HepG2 (cell line): Measurements from ENCODE around the gene U2AF2. TPM values are rescaled to one million over a fixed set of nuclear protein-coding genes. Genes with fewer than 3 reads are reported as not detected.

ENCODE experiments used
- ARID3A ChIP-seq: IDR thresholded peaks from 2 replicates; pipeline ENCODE4 v1.6.1; 2012; ENCODE audit warnings: low read depth, low read length, improper control_type of control experiment
- ATF7 ChIP-seq, 2 experiments: fragments of 450-650 bp in 1 of 2; sonication (generic) in 1 of 2; formaldehyde crosslinking in 1 of 2; IDR thresholded peaks; 2 replicates each; pipeline versions ENCODE4 v1.4.0 to v1.6.1; 2016 to 2020; ENCODE audit warnings: antibody characterized with exemption in 1 of 2, mild to moderate bottlenecking in 1 of 2, missing genetic modification reagents in 1 of 2
- FUBP1 ChIP-seq: sonication (generic); formaldehyde crosslinking; IDR thresholded peaks from 2 replicates; pipeline ENCODE4 v1.5.1; 2020; ENCODE audit warnings: missing genetic modification reagents, mild to moderate bottlenecking, borderline replicate concordance
- HDAC1 ChIP-seq: sonication (generic); formaldehyde crosslinking; IDR thresholded peaks from 2 replicates; pipeline ENCODE4 v1.5.1; 2020; ENCODE audit warnings: mild to moderate bottlenecking, missing genetic modification reagents
- HNF4A ChIP-seq: sonication (generic); formaldehyde crosslinking; IDR thresholded peaks from 2 replicates; pipeline ENCODE4 v1.4.0; 2020; ENCODE audit warnings: missing genetic modification reagents
- POGK ChIP-seq: sonication (generic); formaldehyde crosslinking; conservative IDR thresholded peaks from 2 replicates; pipeline ENCODE4 v1.8.0; 2022; ENCODE audit warnings: mild to moderate bottlenecking, moderate library complexity, missing genetic modification reagents
- POGZ ChIP-seq: sonication (generic); formaldehyde crosslinking; IDR thresholded peaks from 2 replicates; pipeline ENCODE4 v1.4.0; 2020; ENCODE audit warnings: mild to moderate bottlenecking, missing genetic modification reagents
- SOX13 ChIP-seq, 3 experiments: fragments of 450-650 bp in 1 of 3; sonication (generic) in 1 of 3; formaldehyde crosslinking in 1 of 3; IDR thresholded peaks in 2 of 3; conservative IDR thresholded peaks in 1 of 3; 2 replicates each; pipeline versions ENCODE4 v1.5.0 to v1.6.1; 2016 to 2020; ENCODE audit warnings: antibody characterized with exemption in 1 of 3, mild to moderate bottlenecking in 1 of 3, missing compliant biosample characterization in 1 of 3, missing genetic modification reagents in 1 of 3, moderate library complexity in 1 of 3
- TP53 ChIP-seq: sonication (generic); formaldehyde crosslinking; conservative IDR thresholded peaks from 2 replicates; pipeline ENCODE4 v1.4.0; 2020; ENCODE audit warnings: missing genetic modification reagents
- ZBED4 ChIP-seq: sonication (generic); formaldehyde crosslinking; IDR thresholded peaks from 2 replicates; pipeline ENCODE4 v1.4.0; 2020; ENCODE audit warnings: missing genetic modification reagents, borderline replicate concordance
- ZNF317 ChIP-seq: sonication (generic); formaldehyde crosslinking; IDR thresholded peaks from 2 replicates; pipeline ENCODE4 v1.5.0; 2020; ENCODE audit warnings: mild to moderate bottlenecking, missing genetic modification reagents
- ZNF616 ChIP-seq: sonication (generic); formaldehyde crosslinking; IDR thresholded peaks from 2 replicates; pipeline ENCODE4 v1.5.0; 2020; ENCODE audit warnings: low read depth, mild to moderate bottlenecking, missing genetic modification reagents
- ZNF704 ChIP-seq: sonication (generic); formaldehyde crosslinking; IDR thresholded peaks from 2 replicates; pipeline ENCODE4 v1.8.1; 2023; ENCODE audit warnings: mild to moderate bottlenecking, inconsistent platforms, moderate library complexity, missing genetic modification reagents, borderline replicate concordance
- ZNF784 ChIP-seq: sonication (generic); formaldehyde crosslinking; IDR thresholded peaks from 2 replicates; pipeline ENCODE4 v1.5.1; 2020; ENCODE audit warnings: missing genetic modification reagents, mild to moderate bottlenecking, borderline replicate concordance
- polyA plus RNA-seq, 8 experiments: library from polyadenylated mRNA; depleted of rRNA in 3 of 8; stranded (reverse) in 7 of 8; unstranded in 1 of 8; fragments of >200 nt; fragmentation: Illumina TruSeq in 4 of 8; extraction: Trizol in 4 of 8; gene quantifications; 2 replicates each; pipeline versions ENCODE4 v1.2.1 to v1.2.3, GENCODE V29; 2011 to 2016; ENCODE audit warnings: low read depth in 4 of 8, missing spikeins in 1 of 8, mixed read lengths in 1 of 8; ENCODE audit not compliant: insufficient read depth in 1 of 8
- total RNA-seq, 5 experiments: library from RNA; depleted of rRNA; stranded (reverse); fragments of >200 nt; fragmentation: Illumina TruSeq; extraction: Trizol; gene quantifications; 2 replicates each; pipeline ENCODE4 v1.2.3, GENCODE V29; 2016; ENCODE audit warnings: low read depth in 1 of 5

U2AF2 gene
- total and polyA plus RNA-seq, 2 of the 13 experiments (the other 11 are each of a cell fraction or from before 2014, with no cell fraction given) = 84.3 to 124 TPM

GRCh38 chr19:55683449-55684261 lies 28.8 kb downstream of the U2AF2 start (continued):
- no peak for TF ChIP-seq FUBP1
- TF ChIP-seq HNF4A = peak; percentile 95
- peak; percentile 58; the same call in 1 of the 2 replicates for TF ChIP-seq POGZ (CRISPR knock-in tag)
- peak; percentile 75 for TF ChIP-seq HDAC1 (CRISPR knock-in tag)
- TF ChIP-seq TP53 (CRISPR knock-in tag) = no peak
- no peak for TF ChIP-seq ZNF704 (CRISPR knock-in tag)
- peak; percentile 90; the same call in 1 of the 2 replicates for TF ChIP-seq ZBED4 (CRISPR knock-in tag)
- no peak for TF ChIP-seq ZNF784
- TF ChIP-seq ARID3A = peak; percentile 7; the same call in 1 of the 2 replicates
- no peak for TF ChIP-seq SOX13 (IDR thresholded peaks at IDR 0.05)
- TF ChIP-seq SOX13 (CRISPR knock-in tag; conservative IDR thresholded peaks at IDR 0.05 in 1 of 2, IDR thresholded peaks at IDR 0.05 in 1 of 2) = no peak; a peak in 1 of 4 replicates
- TF ChIP-seq POGK (CRISPR knock-in tag) = no peak
- TF ChIP-seq ZNF616 (CRISPR knock-in tag) = no peak
- no peak for TF ChIP-seq ZNF317 (CRISPR knock-in tag)
- no peak for TF ChIP-seq ATF7 (IDR thresholded peaks at IDR 0.05)
- TF ChIP-seq ATF7 (CRISPR knock-in tag; IDR thresholded peaks at IDR 0.05) = 0 out of 2 replicates have a peak, but pooled peaks have one; percentile 33
